WERI-Rb-1 (cell line): ENCODE data around the gene FGF22.
"Not testable (repeated sequence)": the region's sequence is repeated elsewhere in the genome, so short reads cannot be mapped to it uniquely, and the experiment has no call there.

Experiments used
- DNase-seq: peaks from one replicate; pipeline ENCODE4 v3.0.0-alpha.2; 2020
- H3K27ac ChIP-seq: fragments of 250-450 bp; sonication (Bioruptor Pico); 2 replicates; pipeline ENCODE4 v1.5.1; 2020; ENCODE audit warnings: mild to moderate bottlenecking, moderate library complexity
- H3K27me3 ChIP-seq: fragments of 250-450 bp; sonication (Bioruptor Pico); 2 replicates; pipeline ENCODE4 v1.5.1; 2021; ENCODE audit warnings: mild to moderate bottlenecking, low read depth, moderate library complexity; ENCODE audit not compliant: insufficient read depth, severe bottlenecking
- H3K36me3 ChIP-seq: fragments of 250-450 bp; sonication (Bioruptor Pico); 2 replicates; pipeline ENCODE4 v1.5.1; 2020; ENCODE audit warnings: mild to moderate bottlenecking, moderate library complexity
- H3K4me3 ChIP-seq: 2 replicates; pipeline ENCODE4 v1.5.1; 2011; ENCODE audit warnings: low read depth, mild to moderate bottlenecking, control low read depth, low read length
- H3K9me3 ChIP-seq: fragments of 250-450 bp; sonication (Bioruptor Pico); 2 replicates; pipeline ENCODE4 v1.5.1; 2021; ENCODE audit warnings: mild to moderate bottlenecking, moderate library complexity; ENCODE audit not compliant: severe bottlenecking
- TF ChIP-seq, protein P1 (sequence below): IDR thresholded peaks from 2 replicates; pipeline ENCODE4 v1.5.1; 2011; ENCODE audit warnings: low read depth, mild to moderate bottlenecking, control low read depth, inconsistent platforms, low read length

Gene FGF22

DNA sequence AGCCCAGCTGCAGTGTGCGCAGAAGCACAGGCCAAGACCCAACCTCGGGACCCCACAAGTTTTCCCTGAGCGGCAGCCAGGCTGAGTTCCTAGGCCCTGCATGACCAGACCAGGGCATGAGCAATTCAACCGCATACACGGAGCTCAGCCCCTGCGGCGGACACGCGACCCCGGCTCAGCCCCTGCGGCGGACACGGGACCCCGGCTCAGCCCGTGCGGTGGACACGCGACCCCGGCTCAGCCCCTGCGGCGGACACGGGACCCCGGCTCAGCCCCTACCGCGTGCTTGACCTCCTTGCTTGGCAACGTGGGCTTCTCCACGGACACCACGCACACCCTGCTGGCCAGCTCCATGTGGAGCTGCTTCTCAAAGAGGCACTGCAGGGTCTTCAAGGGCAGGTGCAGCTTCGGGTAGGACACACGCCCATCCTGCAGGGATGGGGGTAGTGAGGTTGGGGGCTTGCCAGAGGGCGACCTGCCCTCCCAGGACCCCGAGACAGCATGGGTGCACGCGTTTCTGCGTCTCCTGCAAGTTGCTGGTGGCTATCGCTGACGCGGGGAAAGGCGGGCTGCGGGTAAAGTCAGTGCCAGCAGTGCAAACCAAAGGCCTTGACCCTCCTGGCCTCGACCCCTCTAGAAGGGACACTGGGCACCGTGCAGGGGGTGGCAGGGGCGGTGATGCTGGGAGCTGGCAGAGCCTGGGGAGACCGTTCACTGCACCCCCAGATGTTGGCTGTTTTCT is 16.3 kb upstream of the FGF22 start:
- Histone ChIP-seq H3K27ac (no peak overlapping the region), H3K4me3 (no peak overlapping the region), H3K27me3 (no peaks in the 10 kb centered on the region), H3K9me3 (no peaks in the 10 kb centered on the region), H3K36me3 (peaks cover 67% of the 10 kb centered on the region)
- TF ChIP-seq, protein P1, sequence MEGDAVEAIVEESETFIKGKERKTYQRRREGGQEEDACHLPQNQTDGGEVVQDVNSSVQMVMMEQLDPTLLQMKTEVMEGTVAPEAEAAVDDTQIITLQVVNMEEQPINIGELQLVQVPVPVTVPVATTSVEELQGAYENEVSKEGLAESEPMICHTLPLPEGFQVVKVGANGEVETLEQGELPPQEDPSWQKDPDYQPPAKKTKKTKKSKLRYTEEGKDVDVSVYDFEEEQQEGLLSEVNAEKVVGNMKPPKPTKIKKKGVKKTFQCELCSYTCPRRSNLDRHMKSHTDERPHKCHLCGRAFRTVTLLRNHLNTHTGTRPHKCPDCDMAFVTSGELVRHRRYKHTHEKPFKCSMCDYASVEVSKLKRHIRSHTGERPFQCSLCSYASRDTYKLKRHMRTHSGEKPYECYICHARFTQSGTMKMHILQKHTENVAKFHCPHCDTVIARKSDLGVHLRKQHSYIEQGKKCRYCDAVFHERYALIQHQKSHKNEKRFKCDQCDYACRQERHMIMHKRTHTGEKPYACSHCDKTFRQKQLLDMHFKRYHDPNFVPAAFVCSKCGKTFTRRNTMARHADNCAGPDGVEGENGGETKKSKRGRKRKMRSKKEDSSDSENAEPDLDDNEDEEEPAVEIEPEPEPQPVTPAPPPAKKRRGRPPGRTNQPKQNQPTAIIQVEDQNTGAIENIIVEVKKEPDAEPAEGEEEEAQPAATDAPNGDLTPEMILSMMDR = no peak
- no peak for DNase-seq

DNA sequence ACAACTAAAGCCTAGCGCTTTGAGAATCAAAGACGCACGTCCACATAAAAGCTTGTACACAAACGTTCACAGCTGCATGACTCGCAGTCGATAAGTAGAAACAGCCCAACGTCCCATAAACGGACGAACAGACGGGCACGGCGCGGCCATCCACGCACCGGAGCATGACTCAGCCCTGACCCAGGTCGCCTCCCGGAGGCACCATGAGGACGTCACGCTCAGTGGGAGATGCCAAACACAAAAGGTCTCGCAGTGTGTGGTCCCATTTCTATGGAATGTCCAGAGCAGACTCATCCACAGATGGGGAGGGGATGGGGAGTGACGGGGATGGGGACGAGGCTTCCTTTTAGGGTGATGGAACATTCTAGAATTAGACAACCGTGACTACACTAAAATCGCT is 15.7 kb upstream of the FGF22 start:
- peak; percentile 50 for DNase-seq
- H3K27ac ChIP-seq = no peak overlapping the region
- no peak overlapping the region for H3K4me3 ChIP-seq
- H3K36me3 ChIP-seq = peaks cover 67% of the 10 kb centered on the region
- no peaks in the 10 kb centered on the region for H3K27me3 ChIP-seq
- TF ChIP-seq, protein P1 = peak; percentile 66
- no peaks in the 10 kb centered on the region for H3K9me3 ChIP-seq

DNA sequence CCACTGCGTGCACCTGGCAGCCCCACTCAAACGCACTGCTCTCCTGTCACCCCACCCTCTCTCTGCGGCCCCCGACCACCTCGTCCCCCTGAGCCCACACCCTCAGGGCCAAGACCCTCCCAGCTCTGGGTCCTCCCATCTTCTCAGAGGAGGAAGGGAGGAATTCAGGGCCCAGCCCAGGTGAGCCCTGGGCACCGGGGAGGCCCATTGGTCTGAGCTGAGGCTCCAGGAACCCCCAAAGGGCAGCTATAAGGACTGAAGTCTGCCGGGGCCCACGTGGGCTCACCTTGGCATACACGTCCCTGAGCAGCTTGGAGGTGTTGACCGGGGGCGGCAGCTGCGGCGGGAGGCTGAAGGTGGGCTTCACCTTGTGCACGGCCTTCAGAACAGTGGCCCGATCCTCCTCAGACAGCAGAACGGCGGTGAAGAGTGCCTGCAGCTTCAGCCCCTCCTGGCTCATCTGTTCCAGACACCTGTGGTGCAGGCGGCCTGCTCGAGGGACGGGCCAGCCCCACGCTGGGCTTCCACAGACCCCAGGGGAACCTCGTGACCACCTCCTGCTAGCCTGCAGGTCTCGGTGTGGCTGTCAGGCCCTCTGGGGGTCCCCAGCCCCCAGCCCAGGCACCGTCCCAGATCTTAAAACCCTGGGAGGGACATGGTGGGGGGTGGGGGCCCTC is 15.1 kb upstream of the FGF22 start:
- TF ChIP-seq, protein P1 = no peak
- Histone ChIP-seq H3K27me3 (no peaks in the 10 kb centered on the region), H3K4me3 (no peak overlapping the region), H3K9me3 (no peaks in the 10 kb centered on the region), H3K36me3 (peaks cover 63% of the 10 kb centered on the region), H3K27ac (no peak overlapping the region)
- DNase-seq = no peak

DNA sequence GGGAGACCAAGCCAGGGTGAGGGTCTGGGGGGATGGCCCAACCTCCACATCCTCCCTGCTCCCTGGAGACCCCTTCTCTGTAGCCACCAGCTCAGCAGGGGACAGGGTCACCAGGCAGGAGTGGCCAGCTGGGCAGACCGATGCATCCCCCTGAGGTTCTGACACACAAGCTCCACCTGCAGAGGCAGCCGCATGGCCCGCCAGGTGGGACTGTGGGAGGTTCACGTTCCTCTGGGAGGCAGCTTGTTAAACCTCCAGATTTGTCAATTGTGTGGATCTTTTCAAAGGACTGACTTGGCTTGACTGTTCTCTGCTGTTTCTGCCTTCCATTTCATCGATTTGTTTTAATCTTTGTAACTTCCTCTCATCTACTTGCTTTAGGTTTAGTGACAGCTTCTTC is 14.4 kb upstream of the FGF22 start:
- DNase-seq = no peak
- Histone ChIP-seq H3K36me3 (peaks cover 57% of the 10 kb centered on the region), H3K9me3 (no peaks in the 10 kb centered on the region), H3K4me3 (no peak overlapping the region), H3K27ac (no peak overlapping the region), H3K27me3 (no peaks in the 10 kb centered on the region)
- TF ChIP-seq, protein P1 = no peak

DNA sequence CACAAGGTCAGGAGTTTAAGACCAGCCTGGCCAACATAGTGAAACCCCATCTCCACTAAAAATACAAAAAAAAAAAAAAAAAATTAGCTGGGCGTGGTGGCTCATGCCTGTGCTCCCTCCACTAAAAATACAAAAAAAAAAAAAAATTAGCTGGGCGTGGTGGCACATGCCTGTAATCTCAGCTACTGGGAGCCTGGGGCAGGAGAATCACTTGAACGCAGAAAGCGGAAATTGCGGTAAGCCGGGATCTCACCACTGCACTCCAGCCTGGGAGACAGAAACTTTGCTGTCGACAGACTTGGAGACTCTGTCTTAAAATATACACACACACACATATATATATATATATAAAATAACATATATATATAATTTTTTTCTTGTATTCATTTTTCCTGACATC is 13.1 kb upstream of the FGF22 start:
- H3K4me3 ChIP-seq, H3K27ac ChIP-seq, DNase-seq, H3K27me3 ChIP-seq, H3K9me3 ChIP-seq: not testable (repeated sequence)
- H3K36me3 ChIP-seq = peaks cover 64% of the 10 kb centered on the region

DNA sequence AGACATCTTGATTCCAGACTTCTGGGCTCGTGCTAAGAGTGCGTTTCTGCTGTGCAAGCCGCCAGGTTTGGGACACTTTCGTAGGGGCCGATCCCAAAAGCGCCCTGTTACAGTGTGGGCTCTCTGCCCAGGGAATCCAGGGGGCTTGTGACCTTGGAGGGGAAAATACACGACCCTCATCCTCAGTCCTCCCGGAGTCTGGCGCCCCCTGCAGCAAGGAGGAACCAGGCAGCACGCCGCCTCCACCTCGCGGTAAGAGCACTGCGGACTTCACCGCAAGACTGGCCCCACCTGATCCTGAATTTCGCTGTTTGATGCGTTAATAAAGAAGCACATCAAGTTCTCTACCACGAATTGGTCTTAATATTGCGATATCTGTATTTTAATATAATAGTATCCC is 11.5 kb upstream of the FGF22 start:
- TF ChIP-seq, protein P1 = peak; percentile 82
- peak; percentile 45 for DNase-seq
- H3K27me3 ChIP-seq = no peaks in the 10 kb centered on the region
- H3K4me3 ChIP-seq = no peak overlapping the region
- H3K9me3 ChIP-seq = no peaks in the 10 kb centered on the region
- no peak overlapping the region for H3K27ac ChIP-seq
- peaks cover 52% of the 10 kb centered on the region for H3K36me3 ChIP-seq

DNA sequence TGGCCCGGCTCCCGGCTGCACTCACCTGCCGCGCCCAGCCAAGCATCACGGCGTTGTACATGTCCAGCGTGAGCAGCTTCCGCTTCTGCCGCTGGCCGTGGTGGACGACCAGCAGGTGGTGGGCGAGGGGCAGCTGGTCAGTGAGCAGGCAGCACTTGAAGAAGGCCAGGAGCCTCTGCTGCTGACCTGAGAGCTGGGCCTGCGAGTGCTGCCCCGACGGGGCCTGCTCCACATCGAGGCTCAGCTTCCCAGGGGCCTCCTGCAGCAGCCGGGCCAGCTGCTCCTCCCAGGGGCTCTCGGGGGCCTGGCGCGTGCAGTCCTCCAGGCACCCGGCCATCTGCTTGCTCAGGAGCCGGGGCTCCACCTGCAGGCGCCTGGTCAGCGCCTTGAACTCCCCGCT is 10.2 kb upstream of the FGF22 start:
- H3K27ac ChIP-seq = peak overlapping the region; percentile 65
- H3K9me3 ChIP-seq, H3K4me3 ChIP-seq, H3K27me3 ChIP-seq: not testable (repeated sequence)
- peaks cover 43% of the 10 kb centered on the region for H3K36me3 ChIP-seq
- peak; percentile 74 for DNase-seq
